CD4-positive, alpha-beta T cell (primary cell): Measurements from ENCODE around the gene EGFR. TPM values are rescaled to one million over a fixed set of nuclear protein-coding genes. Genes with fewer than 3 reads are reported as not detected.

Experiments
- ATAC-seq: fragments of 200-7000 bp; cut with Tn5 transposase; one replicate; pipeline ENCODE4 v1.10.0; 2022; ENCODE audit warnings: mild to moderate bottlenecking; ENCODE audit not compliant: poor library complexity
- CTCF ChIA-PET: fragments of 350-600 bp; sonication (Branson Sonifier 250); formaldehyde crosslinking; loops from one replicate; lab custom pipeline; 2021; ENCODE audit warnings: antibody characterized with exemption, inconsistent platforms; lab: Charles Lee
- POLR2A ChIA-PET: fragments of 350-600 bp; sonication (Branson Sonifier 250); formaldehyde crosslinking; loops from one replicate; lab custom pipeline; 2021; ENCODE audit warnings: antibody characterized with exemption, inconsistent platforms; lab: Charles Lee
- DNase-seq, 14 experiments: peaks; one replicate each; pipeline ENCODE4 v3.0.0-alpha.2; 2013 to 2020; ENCODE audit warnings: mixed read lengths in 2 of 14
- H3K27ac ChIP-seq, 2 donors: one replicate each; pipeline versions ENCODE4 v1.5.1 to v1.7.0; 2013; ENCODE audit warnings: low read length in 2 of 2, low read depth in 1 of 2, mild to moderate bottlenecking in 1 of 2
- H3K27me3 ChIP-seq, 2 experiments: 1 replicate in 1 of 2; 2 replicates in 1 of 2; pipeline versions ENCODE4 v1.6.1 to v1.7.0; 2013; ENCODE audit warnings: low read length in 2 of 2, control low read depth in 1 of 2, mild to moderate bottlenecking in 1 of 2, moderate library complexity in 1 of 2; ENCODE audit not compliant: insufficient read depth in 2 of 2, control insufficient read depth in 1 of 2
- H3K36me3 ChIP-seq: one replicate; pipeline ENCODE4 v1.6.1; 2013; ENCODE audit warnings: low read length, control low read depth; ENCODE audit not compliant: insufficient read depth
- H3K4me1 ChIP-seq: one replicate; pipeline ENCODE4 v1.6.1; 2013; ENCODE audit warnings: low read length, control low read depth; ENCODE audit not compliant: insufficient read depth
- H3K4me3 ChIP-seq: one replicate; pipeline ENCODE4 v1.5.1; 2013; ENCODE audit warnings: mild to moderate bottlenecking, low read length, moderate library complexity
- H3K9me3 ChIP-seq, 2 experiments: 1 replicate in 1 of 2; 2 replicates in 1 of 2; pipeline versions ENCODE4 v1.6.1 to v1.7.0; 2013; ENCODE audit warnings: low read length in 2 of 2, mild to moderate bottlenecking in 2 of 2, control low read depth in 1 of 2, moderate library complexity in 1 of 2; ENCODE audit not compliant: control insufficient read depth in 1 of 2, insufficient read depth in 1 of 2
- H3K27ac Mint-ChIP-seq: one replicate; pipeline ENCODE4 v1.8.0; 2020; ENCODE audit warnings: mixed read lengths
- H3K27me3 Mint-ChIP-seq: one replicate; pipeline ENCODE4 v1.8.0; 2021; ENCODE audit warnings: mixed read lengths
- H3K36me3 Mint-ChIP-seq: one replicate; pipeline ENCODE4 v1.8.0; 2021; ENCODE audit warnings: low read depth, mixed read lengths
- H3K4me1 Mint-ChIP-seq: one replicate; pipeline ENCODE4 v1.8.0; 2021; ENCODE audit warnings: low read depth, mixed read lengths
- H3K4me3 Mint-ChIP-seq: one replicate; pipeline ENCODE4 v1.8.0; 2020; ENCODE audit warnings: mild to moderate bottlenecking, mixed read lengths
- H3K9me3 Mint-ChIP-seq: one replicate; pipeline ENCODE4 v1.8.0; 2020; ENCODE audit warnings: mixed read lengths
- CTCF ChIP-seq: fragments of 200-600 bp; IDR thresholded peaks from one replicate; pipeline ENCODE4 v1.8.0; 2022; ENCODE audit warnings: antibody characterized with exemption, mild to moderate bottlenecking
- intact Hi-C, 2 experiments: fragments of 100-400 bp; cut with DNase I in 1 of 2; cut with micrococcal nuclease in 1 of 2; formaldehyde crosslinking; loops; one replicate each; pipeline versions ENCODE4 v1.15.1 to v1.9.0; 2023 to 2025; cut with DNase I, micrococcal nuclease
- total RNA-seq, 174 experiments: library from RNA in 2 of 174; stranded (reverse) in 2 of 174; gene quantifications; one replicate each; pipeline ENCODE4 v1.2.3 and lab custom pipeline; 2021 to 2026

EGFR gene
- total RNA-seq, 2 experiments from 2014 or later, result not detected

- Mint-ChIP-seq H3K9me3 (no peaks in the 10 kb centered on the region), H3K27me3 (peaks cover 4% of the 10 kb centered on the region), H3K27ac (no peak overlapping the region), H3K36me3 (no peaks in the 10 kb centered on the region), H3K4me1 (no peaks in the 10 kb centered on the region), H3K4me3 (no peak overlapping the region)
- ATAC-seq, result no peak
- Histone ChIP-seq H3K4me1 (no peaks in the 10 kb centered on the region), H3K36me3 (no peaks in the 10 kb centered on the region), H3K27ac (no peak overlapping the region), H3K9me3 (peaks cover 0 to 6% of the 10 kb centered on the region in 2 experiments), H3K4me3 (no peak overlapping the region), H3K27me3 (peaks cover 0 to 4% of the 10 kb centered on the region in 2 experiments)
- DNase-seq, result no peak
- TF ChIP-seq CTCF, result no peak
- ChIA-PET CTCF (no interaction called here), POLR2A (no interaction called here)
- intact Hi-C loops, result no loop called here
Observed at GRCh38 chr7:55161154-55161687, 142.4 kb downstream of the EGFR start.

GRCh38 chr7:55162476-55162875 lies 143.7 kb downstream of the EGFR start:
- H3K9me3 ChIP-seq, result peaks cover 0 to 12% of the 10 kb centered on the region in 2 experiments
- Mint-ChIP-seq H3K27me3 (no peaks in the 10 kb centered on the region), H3K9me3 (peaks cover under 1% of the 10 kb centered on the region), H3K36me3 (no peaks in the 10 kb centered on the region), H3K27ac (no peak overlapping the region), H3K4me1 (no peaks in the 10 kb centered on the region), H3K4me3 (no peak overlapping the region)
- TF ChIP-seq CTCF, result no peak
- intact Hi-C loops, result no loop called here
- ChIA-PET CTCF (no interaction called here), POLR2A (no interaction called here)
- DNase-seq (no peak), ATAC-seq (no peak)
- no peak overlapping the region for H3K4me3 ChIP-seq
- H3K27ac ChIP-seq, result no peak overlapping the region
- no peaks in the 10 kb centered on the region for H3K36me3 ChIP-seq
- no peaks in the 10 kb centered on the region for H3K4me1 ChIP-seq
- H3K27me3 ChIP-seq, result peaks cover 0 to 4% of the 10 kb centered on the region in 2 experiments

GRCh38 chr7:55163733-55164132 lies 144.9 kb downstream of the EGFR start:
- Mint-ChIP-seq H3K4me3 (no peak overlapping the region), H3K27ac (no peak overlapping the region), H3K4me1 (no peaks in the 10 kb centered on the region), H3K27me3 (no peaks in the 10 kb centered on the region), H3K36me3 (no peaks in the 10 kb centered on the region), H3K9me3 (peaks cover 2% of the 10 kb centered on the region)
- Histone ChIP-seq H3K4me3 (no peak overlapping the region), H3K27me3 (no peaks in the 10 kb centered on the region), H3K9me3 (peaks cover 0 to 12% of the 10 kb centered on the region in 2 experiments), H3K4me1 (no peaks in the 10 kb centered on the region), H3K27ac (no peak overlapping the region), H3K36me3 (no peaks in the 10 kb centered on the region)
- POLR2A ChIA-PET, result no interaction called here
- intact Hi-C loops, result no loop called here
- no peak for TF ChIP-seq CTCF
- DNase-seq, result no peak
- CTCF ChIA-PET, result no interaction called here
- ATAC-seq, result no peak
